Uterus (tissue), 4 donors: ENCODE data around the gene FKBP11. TPM values are rescaled to one million over a fixed set of nuclear protein-coding genes. Genes with fewer than 3 reads are reported as not detected.
A peak's percentile ranks its signal among the peaks of the same experiment; 100 is the strongest.

Source experiments
- DNase-seq, 2 donors: peaks; one replicate each; pipeline ENCODE4 v3.0.0-alpha.2; 2019 to 2020
- H3K27ac ChIP-seq, 2 donors: fragments of 200-600 bp; sonication (generic); 1 replicate in 1 of 2; 2 replicates in 1 of 2; pipeline ENCODE4 v1.5.1; 2016 to 2018
- H3K27me3 ChIP-seq, 2 donors: fragments of 200-600 bp; sonication (generic); one replicate each; pipeline ENCODE4 v1.5.1; 2018 to 2019; ENCODE audit warnings: control low read depth in 1 of 2
- H3K36me3 ChIP-seq, 2 donors: fragments of 200-600 bp; sonication (generic); one replicate each; pipeline ENCODE4 v1.5.1; 2019; ENCODE audit warnings: control low read depth in 1 of 2
- H3K4me1 ChIP-seq, 2 donors: fragments of 200-600 bp; sonication (generic); one replicate each; pipeline ENCODE4 v1.5.1; 2018 to 2019; ENCODE audit warnings: control low read depth in 1 of 2
- H3K4me3 ChIP-seq, 2 donors: fragments of 200-600 bp; sonication (generic); 1 replicate in 1 of 2; 2 replicates in 1 of 2; pipeline ENCODE4 v1.5.1; 2018 to 2019; ENCODE audit warnings: mild to moderate bottlenecking in 1 of 2
- H3K9me3 ChIP-seq, 2 donors: fragments of 200-600 bp; sonication (generic); one replicate each; pipeline ENCODE4 v1.5.1; 2019; ENCODE audit warnings: control low read depth in 1 of 2
- POLR2A ChIP-seq, 2 donors: fragments of 450-650 bp; IDR thresholded peaks; one replicate each; pipeline ENCODE4 v1.6.1; 2016; ENCODE audit warnings: antibody characterized with exemption in 2 of 2, mild to moderate bottlenecking in 1 of 2, moderate library complexity in 1 of 2
- intact Hi-C: fragments of 100-400 bp; cut with DNase I; formaldehyde crosslinking; loops from one replicate; pipeline ENCODE4 v1.15.1; 2023; ENCODE audit warnings: low total_unique reads
- total RNA-seq, 4 donors: library from RNA; depleted of rRNA in 3 of 4; stranded (reverse); fragments of >200 nt in 3 of 4; gene quantifications; one replicate each; pipeline versions ENCODE4 v1.1.0 to v1.2.4, GENCODE V29; 2014 to 2023
- TF ChIP-seq, protein P1 (sequence below), 4 experiments: fragments of 200-600 bp in 2 of 4; fragments of 450-650 bp in 2 of 4; sonication (generic) in 2 of 4; IDR thresholded peaks; one replicate each; pipeline ENCODE4 v1.5.1; 2016 to 2019; ENCODE audit warnings: antibody characterized with exemption in 4 of 4, mild to moderate bottlenecking in 2 of 4, moderate library complexity in 1 of 4
- donor health status: DM: yes; HTN: yes; CAD: no.

The FKBP11 gene
- total RNA-seq, 4 donors from 2014 or later = 1.2 to 22.0 (median 5.5) TPM

DNA sequence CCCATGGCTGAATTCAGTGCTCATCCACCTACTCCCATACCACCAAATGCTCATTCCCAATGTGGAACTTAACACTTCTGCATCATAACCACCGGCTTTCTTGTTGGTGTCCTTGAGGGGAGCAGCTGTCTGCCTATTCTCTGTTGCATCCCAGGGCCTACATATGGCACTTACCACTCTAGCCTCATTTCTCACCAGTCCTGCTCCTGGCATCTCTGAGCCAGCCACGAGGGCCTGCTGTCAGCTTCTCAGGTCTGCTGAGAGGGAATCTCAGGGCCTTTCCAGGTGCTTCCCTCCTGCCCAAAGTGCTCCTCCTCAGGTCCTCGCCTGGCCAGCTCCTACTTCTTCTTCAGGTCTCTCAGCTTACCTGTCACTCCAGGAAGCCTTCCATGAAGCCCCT, 35.6 kb downstream of the FKBP11 start:
- no peak for TF ChIP-seq POLR2A (IDR thresholded peaks at IDR 0.05)
- TF ChIP-seq, protein P1, sequence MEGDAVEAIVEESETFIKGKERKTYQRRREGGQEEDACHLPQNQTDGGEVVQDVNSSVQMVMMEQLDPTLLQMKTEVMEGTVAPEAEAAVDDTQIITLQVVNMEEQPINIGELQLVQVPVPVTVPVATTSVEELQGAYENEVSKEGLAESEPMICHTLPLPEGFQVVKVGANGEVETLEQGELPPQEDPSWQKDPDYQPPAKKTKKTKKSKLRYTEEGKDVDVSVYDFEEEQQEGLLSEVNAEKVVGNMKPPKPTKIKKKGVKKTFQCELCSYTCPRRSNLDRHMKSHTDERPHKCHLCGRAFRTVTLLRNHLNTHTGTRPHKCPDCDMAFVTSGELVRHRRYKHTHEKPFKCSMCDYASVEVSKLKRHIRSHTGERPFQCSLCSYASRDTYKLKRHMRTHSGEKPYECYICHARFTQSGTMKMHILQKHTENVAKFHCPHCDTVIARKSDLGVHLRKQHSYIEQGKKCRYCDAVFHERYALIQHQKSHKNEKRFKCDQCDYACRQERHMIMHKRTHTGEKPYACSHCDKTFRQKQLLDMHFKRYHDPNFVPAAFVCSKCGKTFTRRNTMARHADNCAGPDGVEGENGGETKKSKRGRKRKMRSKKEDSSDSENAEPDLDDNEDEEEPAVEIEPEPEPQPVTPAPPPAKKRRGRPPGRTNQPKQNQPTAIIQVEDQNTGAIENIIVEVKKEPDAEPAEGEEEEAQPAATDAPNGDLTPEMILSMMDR (IDR thresholded peaks at IDR 0.05) = no peak
- no peaks in the 10 kb centered on the region for H3K36me3 ChIP-seq
- H3K4me3 ChIP-seq = no peak overlapping the region
- H3K4me1 ChIP-seq = no peaks in the 10 kb centered on the region
- DNase-seq = no peak
- intact Hi-C loops = no loop called here
- no peaks in the 10 kb centered on the region for H3K27me3 ChIP-seq
- no peaks in the 10 kb centered on the region for H3K9me3 ChIP-seq
- H3K27ac ChIP-seq = no peak overlapping the region

DNA sequence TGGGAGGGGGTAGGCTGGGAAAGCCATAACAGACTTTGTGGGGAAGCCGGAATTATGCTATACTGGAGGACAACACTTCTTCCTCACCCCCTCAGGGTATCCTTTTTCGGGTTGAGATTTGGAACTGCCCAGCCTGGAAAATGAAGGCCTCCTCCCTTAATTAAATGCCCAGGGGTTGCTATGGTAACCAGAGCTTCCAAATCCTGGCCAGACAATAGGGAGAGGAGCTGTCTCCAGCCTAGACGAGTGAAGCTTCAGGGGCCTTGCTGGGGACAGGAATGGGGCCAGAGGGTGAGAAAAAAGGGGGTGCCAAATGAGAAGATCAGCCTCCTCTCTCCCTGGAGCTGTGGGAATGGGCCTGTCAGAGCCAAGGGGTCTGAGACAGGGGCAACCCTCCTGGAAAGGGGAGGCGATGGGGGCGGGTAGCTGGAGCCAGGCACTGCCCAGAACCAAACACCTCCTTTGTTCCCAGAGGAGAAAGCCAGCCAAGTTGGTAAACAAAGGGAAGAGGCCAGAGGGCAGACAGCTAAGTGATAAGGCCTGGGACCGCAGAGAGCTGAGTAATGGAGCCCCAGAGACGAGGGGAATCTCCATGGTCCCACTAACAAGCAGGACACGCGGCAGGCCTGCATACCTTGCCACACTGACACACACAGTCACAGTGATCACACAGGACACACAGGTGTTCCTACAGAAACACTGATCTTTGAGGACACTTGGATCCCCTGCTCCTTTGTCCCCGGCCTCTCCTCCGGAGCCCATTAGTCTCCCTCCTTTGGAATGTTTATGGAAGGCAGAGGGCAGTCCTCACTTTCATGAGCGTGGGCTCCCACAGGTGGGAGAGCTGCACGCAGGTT, 41.8 kb downstream of the FKBP11 start:
- TF ChIP-seq, protein P1 (IDR thresholded peaks at IDR 0.05) = no peak
- TF ChIP-seq POLR2A (IDR thresholded peaks at IDR 0.05) = no peak
- intact Hi-C loops = no loop called here
- Histone ChIP-seq H3K27me3 (no peaks in the 10 kb centered on the region), H3K27ac (peak overlapping the region; percentile 36 to 68), H3K9me3 (no peaks in the 10 kb centered on the region), H3K4me1 (no peaks in the 10 kb centered on the region), H3K4me3 (no peak overlapping the region), H3K36me3 (no peaks in the 10 kb centered on the region)
- no peak for DNase-seq

DNA sequence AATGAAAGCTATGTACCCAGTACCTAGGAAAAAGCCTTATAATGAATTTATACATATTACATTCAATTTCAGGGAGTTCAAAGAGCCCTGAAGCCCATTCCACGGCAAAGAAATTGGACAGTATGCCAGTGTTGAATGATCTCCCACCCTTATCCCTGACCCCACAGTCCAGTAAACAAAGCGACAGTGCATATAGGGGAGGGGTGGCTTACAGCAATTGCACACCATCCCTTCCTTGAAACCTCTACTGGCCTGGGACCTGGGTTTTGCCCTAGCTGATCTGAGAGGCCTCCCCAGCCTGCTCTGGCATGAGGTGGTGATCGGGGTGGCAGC, 42.4 kb downstream of the FKBP11 start:
- Histone ChIP-seq H3K27me3 (no peaks in the 10 kb centered on the region), H3K9me3 (no peaks in the 10 kb centered on the region), H3K27ac (peak overlapping the region; percentile 36 to 68), H3K4me3 (no peak overlapping the region), H3K4me1 (no peaks in the 10 kb centered on the region), H3K36me3 (no peaks in the 10 kb centered on the region)
- intact Hi-C loops = no loop called here
- TF ChIP-seq POLR2A (IDR thresholded peaks at IDR 0.05) = no peak
- TF ChIP-seq, protein P1 (IDR thresholded peaks at IDR 0.05) = no peak
- no peak for DNase-seq

DNA sequence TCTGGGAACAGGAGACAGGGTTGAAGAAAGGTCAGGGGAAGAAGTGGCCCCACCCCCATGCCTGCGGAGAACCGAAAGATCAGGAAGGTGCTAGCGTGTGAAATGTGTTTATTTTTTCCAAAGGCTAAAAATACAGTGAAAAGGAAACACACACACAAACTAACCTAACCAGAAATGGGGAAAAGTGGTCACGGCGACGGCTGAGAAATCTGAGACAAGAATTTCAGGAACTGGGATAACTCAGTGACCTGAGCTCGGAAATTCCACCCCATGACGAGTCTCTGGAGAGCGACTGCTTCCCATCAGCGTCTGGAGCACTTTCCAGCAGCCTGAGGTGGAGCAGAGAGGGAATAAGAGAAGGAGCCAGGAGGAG, 43.0 kb downstream of the FKBP11 start:
- H3K27ac ChIP-seq = peak overlapping the region; percentile 36 to 68
- no peaks in the 10 kb centered on the region for H3K4me1 ChIP-seq
- H3K4me3 ChIP-seq = no peak overlapping the region
- intact Hi-C loops = no loop called here
- no peaks in the 10 kb centered on the region for H3K27me3 ChIP-seq
- H3K36me3 ChIP-seq = no peaks in the 10 kb centered on the region
- peak in 1 of 2 donors; percentile 31 for DNase-seq
- TF ChIP-seq, protein P1 (IDR thresholded peaks at IDR 0.05) = no peak
- TF ChIP-seq POLR2A (IDR thresholded peaks at IDR 0.05) = no peak
- no peaks in the 10 kb centered on the region for H3K9me3 ChIP-seq

DNA sequence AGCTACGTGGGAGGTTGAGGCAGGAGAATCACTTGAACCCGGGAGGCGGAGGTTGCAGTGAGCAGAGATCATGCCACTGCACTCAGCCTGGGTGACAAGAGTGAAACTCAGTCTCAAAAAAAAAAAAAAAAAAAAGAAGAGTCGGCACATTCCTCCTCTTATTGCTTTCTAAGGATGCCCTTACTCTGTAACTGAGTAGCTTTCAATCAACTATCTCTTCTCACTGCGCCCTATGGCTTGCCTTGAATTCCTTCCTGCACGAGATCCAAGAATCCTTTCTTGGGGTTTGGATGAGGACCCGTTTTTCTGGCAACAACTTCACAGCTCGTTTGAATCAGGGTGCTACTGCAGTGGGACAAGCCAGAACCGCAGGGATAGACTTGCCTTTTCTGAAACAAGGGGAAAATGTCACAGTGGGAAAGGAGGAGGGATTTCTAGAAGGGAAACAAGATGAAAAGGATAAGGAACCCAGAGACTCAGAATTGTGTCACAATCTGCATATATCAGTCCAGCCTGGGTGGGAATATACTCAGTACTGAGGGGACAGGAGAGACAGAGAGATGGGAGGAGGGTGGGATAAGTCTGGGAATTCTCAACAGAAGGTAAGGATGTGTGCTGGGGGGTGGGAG, 43.5 kb downstream of the FKBP11 start:
- TF ChIP-seq POLR2A (IDR thresholded peaks at IDR 0.05) = no peak
- TF ChIP-seq, protein P1 (IDR thresholded peaks at IDR 0.05) = no peak
- H3K4me3 ChIP-seq = no peak overlapping the region
- H3K27me3 ChIP-seq = no peaks in the 10 kb centered on the region
- no peak for DNase-seq
- intact Hi-C loops = no loop called here
- no peaks in the 10 kb centered on the region for H3K9me3 ChIP-seq
- no peaks in the 10 kb centered on the region for H3K36me3 ChIP-seq
- H3K27ac ChIP-seq = peak overlapping the region in 1 of 2 donors; percentile 68
- no peaks in the 10 kb centered on the region for H3K4me1 ChIP-seq
